ENCODE results near the gene SFTPB. TPM values are rescaled to one million over a fixed set of nuclear protein-coding genes. Genes with fewer than 3 reads are reported as not detected.

Gene SFTPB
- polyA plus RNA-seq, 4 donors = 0.01 to 34.9 (median 6.0) TPM

GRCh38 chr2:85698184-85698879, 30.3 kb upstream of the SFTPB start:
- Histone ChIP-seq H3K4me1 (ENCODE audit: control insufficient read depth in 3 of 3, insufficient read depth in 2 of 3, low read depth in 1 of 3, low read length in 2 of 3) (no peaks in the 10 kb centered on the region), H3K27me3 (ENCODE audit: control insufficient read depth in 3 of 3, insufficient read depth in 3 of 3, low read length in 3 of 3) (no peaks in the 10 kb centered on the region), H3K27ac (ENCODE audit: low read depth in 1 of 3, low read length in 2 of 3) (no peak overlapping the region), H3K36me3 (ENCODE audit: control insufficient read depth in 3 of 3, insufficient read depth in 2 of 3, low read depth in 1 of 3, low read length in 3 of 3) (no peaks in the 10 kb centered on the region), H3K4me3 (ENCODE audit: low read depth in 1 of 3, low read length in 3 of 3) (no peak overlapping the region), H3K9me3 (ENCODE audit: control insufficient read depth in 2 of 2, insufficient read depth in 1 of 2, low read depth in 1 of 2, low read length in 1 of 2) (no peaks in the 10 kb centered on the region)
- DNase-seq = no peak
- 72 to 79% (median 74%) methylated on average over 11 of the region's 11 CpGs for WGBS, 3 donors
- no peak for FAIRE-seq

- no peaks in the 10 kb centered on the region for H3K27me3 ChIP-seq (ENCODE audit: control insufficient read depth in 3 of 3, insufficient read depth in 3 of 3, low read length in 3 of 3)
- no peaks in the 10 kb centered on the region for H3K36me3 ChIP-seq (ENCODE audit: control insufficient read depth in 3 of 3, insufficient read depth in 2 of 3, low read depth in 1 of 3, low read length in 3 of 3)
- H3K4me3 ChIP-seq (ENCODE audit: low read depth in 1 of 3, low read length in 3 of 3) = no peak overlapping the region
- H3K9me3 ChIP-seq (ENCODE audit: control insufficient read depth in 2 of 2, insufficient read depth in 1 of 2, low read depth in 1 of 2, low read length in 1 of 2) = no peaks in the 10 kb centered on the region
- no peak overlapping the region for H3K27ac ChIP-seq (ENCODE audit: low read depth in 1 of 3, low read length in 2 of 3)
- no peak for FAIRE-seq
- DNase-seq = no peak
- 37 to 51% (median 40%) methylated on average over 2 of the region's 2 CpGs for WGBS, 3 donors
- no peaks in the 10 kb centered on the region for H3K4me1 ChIP-seq (ENCODE audit: control insufficient read depth in 3 of 3, insufficient read depth in 2 of 3, low read depth in 1 of 3, low read length in 2 of 3)
Measured at GRCh38 chr2:85697716-85698115, 29.7 kb upstream of the SFTPB start.

GRCh38 chr2:85697096-85697495, 29.1 kb upstream of the SFTPB start:
- H3K27ac ChIP-seq (ENCODE audit: low read depth in 1 of 3, low read length in 2 of 3) = no peak overlapping the region
- no peak overlapping the region for H3K4me3 ChIP-seq (ENCODE audit: low read depth in 1 of 3, low read length in 3 of 3)
- no peaks in the 10 kb centered on the region for H3K27me3 ChIP-seq (ENCODE audit: control insufficient read depth in 3 of 3, insufficient read depth in 3 of 3, low read length in 3 of 3)
- peaks cover 0 to 3% (median 0%) of the 10 kb centered on the region in 3 donors for H3K4me1 ChIP-seq (ENCODE audit: control insufficient read depth in 3 of 3, insufficient read depth in 2 of 3, low read depth in 1 of 3, low read length in 2 of 3)
- DNase-seq (no peak), FAIRE-seq (no peak)
- H3K9me3 ChIP-seq (ENCODE audit: control insufficient read depth in 2 of 2, insufficient read depth in 1 of 2, low read depth in 1 of 2, low read length in 1 of 2) = no peaks in the 10 kb centered on the region
- no peaks in the 10 kb centered on the region for H3K36me3 ChIP-seq (ENCODE audit: control insufficient read depth in 3 of 3, insufficient read depth in 2 of 3, low read depth in 1 of 3, low read length in 3 of 3)
- 81 to 94% (median 90%) methylated on average over 2 to 3 of the region's 3 CpGs for WGBS, 3 donors

GRCh38 chr2:85695691-85696668, 28.0 kb upstream of the SFTPB start:
- no peaks in the 10 kb centered on the region for H3K36me3 ChIP-seq (ENCODE audit: control insufficient read depth in 3 of 3, insufficient read depth in 2 of 3, low read depth in 1 of 3, low read length in 3 of 3)
- H3K4me1 ChIP-seq (ENCODE audit: control insufficient read depth in 3 of 3, insufficient read depth in 2 of 3, low read depth in 1 of 3, low read length in 2 of 3) = peaks cover 0 to 3% (median 0%) of the 10 kb centered on the region in 3 donors
- no peaks in the 10 kb centered on the region for H3K9me3 ChIP-seq (ENCODE audit: control insufficient read depth in 2 of 2, insufficient read depth in 1 of 2, low read depth in 1 of 2, low read length in 1 of 2)
- H3K27me3 ChIP-seq (ENCODE audit: control insufficient read depth in 3 of 3, insufficient read depth in 3 of 3, low read length in 3 of 3) = no peaks in the 10 kb centered on the region
- FAIRE-seq (no peak), DNase-seq (no peak)
- H3K27ac ChIP-seq (ENCODE audit: low read depth in 1 of 3, low read length in 2 of 3) = no peak overlapping the region
- 88 to 94% (median 94%) methylated on average over 12 of the region's 12 CpGs for WGBS, 3 donors
- no peak overlapping the region for H3K4me3 ChIP-seq (ENCODE audit: low read depth in 1 of 3, low read length in 3 of 3)

- no peak for FAIRE-seq
- no peak overlapping the region for H3K4me3 ChIP-seq (ENCODE audit: low read depth in 1 of 3, low read length in 3 of 3)
Measured at GRCh38 chr2:85695121-85695520, 27.1 kb upstream of the SFTPB start.

GRCh38 chr2:85694052-85695025, 26.3 kb upstream of the SFTPB start, which contains the start of gene GNLY:
Gene GNLY (plus strand): TSS chr2:85694358. CDS start chr2:85694419, 61 bp downstream.
- Histone ChIP-seq H3K9me3 (ENCODE audit: control insufficient read depth in 2 of 2, insufficient read depth in 1 of 2, low read depth in 1 of 2, low read length in 1 of 2) (no peaks in the 10 kb centered on the region), H3K36me3 (ENCODE audit: control insufficient read depth in 3 of 3, insufficient read depth in 2 of 3, low read depth in 1 of 3, low read length in 3 of 3) (no peaks in the 10 kb centered on the region), H3K4me1 (ENCODE audit: control insufficient read depth in 3 of 3, insufficient read depth in 2 of 3, low read depth in 1 of 3, low read length in 2 of 3) (peaks cover 0 to 3% (median 0%) of the 10 kb centered on the region in 3 donors), H3K4me3 (ENCODE audit: low read depth in 1 of 3, low read length in 3 of 3) (no peak within 1 kb of the TSS), H3K27me3 (ENCODE audit: control insufficient read depth in 3 of 3, insufficient read depth in 3 of 3, low read length in 3 of 3) (no peaks in the 10 kb centered on the region), H3K27ac (ENCODE audit: low read depth in 1 of 3, low read length in 2 of 3) (no peak within 1 kb of the TSS)
- 84 to 93% (median 91%) methylated on average over 15 of the region's 15 CpGs for WGBS, 3 donors
- FAIRE-seq = no peak
- no peak for DNase-seq

More at GRCh38 chr2:85695121-85695520, 27.1 kb upstream of the SFTPB start:
- no peak for DNase-seq
- Histone ChIP-seq H3K9me3 (ENCODE audit: control insufficient read depth in 2 of 2, insufficient read depth in 1 of 2, low read depth in 1 of 2, low read length in 1 of 2) (no peaks in the 10 kb centered on the region), H3K27ac (ENCODE audit: low read depth in 1 of 3, low read length in 2 of 3) (no peak overlapping the region), H3K27me3 (ENCODE audit: control insufficient read depth in 3 of 3, insufficient read depth in 3 of 3, low read length in 3 of 3) (no peaks in the 10 kb centered on the region), H3K36me3 (ENCODE audit: control insufficient read depth in 3 of 3, insufficient read depth in 2 of 3, low read depth in 1 of 3, low read length in 3 of 3) (no peaks in the 10 kb centered on the region), H3K4me1 (ENCODE audit: control insufficient read depth in 3 of 3, insufficient read depth in 2 of 3, low read depth in 1 of 3, low read length in 2 of 3) (peaks cover 0 to 3% (median 0%) of the 10 kb centered on the region in 3 donors)
- 88 to 96% (median 93%) methylated on average over 11 of the region's 11 CpGs for WGBS, 3 donors

- H3K4me1 ChIP-seq (ENCODE audit: control insufficient read depth in 3 of 3, insufficient read depth in 2 of 3, low read depth in 1 of 3, low read length in 2 of 3) = peaks cover 0 to 3% (median 0%) of the 10 kb centered on the region in 3 donors
- H3K36me3 ChIP-seq (ENCODE audit: control insufficient read depth in 3 of 3, insufficient read depth in 2 of 3, low read depth in 1 of 3, low read length in 3 of 3) = no peaks in the 10 kb centered on the region
- WGBS, 3 donors = 74 to 78% (median 76%) methylated on average over 5 of the region's 5 CpGs
- DNase-seq (no peak), FAIRE-seq (no peak)
- H3K27me3 ChIP-seq (ENCODE audit: control insufficient read depth in 3 of 3, insufficient read depth in 3 of 3, low read length in 3 of 3) = no peaks in the 10 kb centered on the region
- H3K27ac ChIP-seq (ENCODE audit: low read depth in 1 of 3, low read length in 2 of 3) = no peak overlapping the region
- no peaks in the 10 kb centered on the region for H3K9me3 ChIP-seq (ENCODE audit: control insufficient read depth in 2 of 2, insufficient read depth in 1 of 2, low read depth in 1 of 2, low read length in 1 of 2)
- H3K4me3 ChIP-seq (ENCODE audit: low read depth in 1 of 3, low read length in 3 of 3) = no peak overlapping the region
Measured at GRCh38 chr2:85692039-85692645, 24.1 kb upstream of the SFTPB start.
